Naive thymus-derived CD8-positive, alpha-beta T cell (primary cell): Measurements from ENCODE around the gene PIK3R6. TPM values are rescaled to one million over a fixed set of nuclear protein-coding genes. Genes with fewer than 3 reads are reported as not detected.
"Not testable (repeated sequence)": the region's sequence is repeated elsewhere in the genome, so short reads cannot be mapped to it uniquely, and the experiment has no call there.

ENCODE experiments used
- ATAC-seq, 2 donors: fragments of 150-1000 bp; cut with Tn5 transposase in 1 of 2; sonication (Bioruptor Pico), chemical (Tn5 transposase) in 1 of 2; 1 replicate in 1 of 2; 2 replicates in 1 of 2; pipeline ENCODE4 v1.10.0; 2021; ENCODE audit warnings: mild to moderate bottlenecking in 2 of 2, moderate library complexity in 2 of 2
- POLR2A ChIA-PET: fragments of 350-600 bp; sonication (Branson Sonifier 250); formaldehyde crosslinking; loops from one replicate; lab custom pipeline; 2021; ENCODE audit warnings: antibody characterized with exemption; lab: Charles Lee
- DNase-seq, 10 donors: peaks; one replicate each; pipeline versions ENCODE4 v3.0.0 to v3.0.0-alpha.2; 2020 to 2022
- H3K27ac Mint-ChIP-seq, 10 donors: one replicate each; pipeline ENCODE4 v1.8.0; 2020 to 2022; ENCODE audit warnings: mild to moderate bottlenecking in 10 of 10, mixed read lengths in 10 of 10, moderate library complexity in 4 of 10, inconsistent platforms in 1 of 10
- H3K27me3 Mint-ChIP-seq, 5 donors: one replicate each; pipeline ENCODE4 v1.8.0; 2021 to 2022; ENCODE audit warnings: mixed read lengths in 5 of 5
- H3K36me3 Mint-ChIP-seq, 3 donors: one replicate each; pipeline ENCODE4 v1.8.0; 2020 to 2022; ENCODE audit warnings: mixed read lengths in 3 of 3, mild to moderate bottlenecking in 2 of 3, inconsistent platforms in 1 of 3
- H3K4me1 Mint-ChIP-seq, 4 donors: one replicate each; pipeline ENCODE4 v1.8.0; 2021 to 2022; ENCODE audit warnings: mixed read lengths in 4 of 4
- H3K4me3 Mint-ChIP-seq, 10 donors: one replicate each; pipeline ENCODE4 v1.8.0; 2020 to 2022; ENCODE audit warnings: mild to moderate bottlenecking in 10 of 10, mixed read lengths in 10 of 10, moderate library complexity in 6 of 10, inconsistent platforms in 1 of 10
- H3K9me3 Mint-ChIP-seq, 9 donors: one replicate each; pipeline ENCODE4 v1.8.0; 2020 to 2022; ENCODE audit warnings: mixed read lengths in 9 of 9, mild to moderate bottlenecking in 3 of 9, inconsistent platforms in 1 of 9, moderate library complexity in 1 of 9
- polyA plus RNA-seq, 3 donors: library from polyadenylated mRNA; unstranded; fragments of 300-500 nt; fragmentation: Illumina TruSeq; gene quantifications; one replicate each; pipeline ENCODE4 v1.2.3, GENCODE V29; 2021
- total RNA-seq, 8 experiments: library from RNA in 2 of 8; stranded (reverse) in 2 of 8; gene quantifications; one replicate each; pipeline ENCODE4 v1.2.3 and lab custom pipeline; 2021 to 2026

PIK3R6 gene
- total and polyA plus RNA-seq, 5 experiments from 2014 or later = 0.42 to 0.47 (median 0.44) TPM; not detected in 2

GRCh38 chr17:8825802-8826201 is 41.7 kb downstream of the PIK3R6 start:
- Mint-ChIP-seq H3K36me3 (peaks cover 2 to 9% (median 6%) of the 10 kb centered on the region in 3 donors), H3K9me3 (peaks cover 0 to 8% (median 0%) of the 10 kb centered on the region in 9 donors), H3K27ac (peak overlapping the region in 1 of 10 donors; percentile 52), H3K27me3 (no peaks in the 10 kb centered on the region), H3K4me3 (no peak overlapping the region), H3K4me1 (peaks cover 0 to 8% (median 0%) of the 10 kb centered on the region in 4 donors)
- ATAC-seq = no peak
- no peak for DNase-seq
- POLR2A ChIA-PET = no interaction called here

- no peak for ATAC-seq
- POLR2A ChIA-PET = no interaction called here
- no peak for DNase-seq
Measured at GRCh38 chr17:8823279-8823678, 44.2 kb downstream of the PIK3R6 start.

GRCh38 chr17:8822401-8823035 is 45.0 kb downstream of the PIK3R6 start:
- DNase-seq = no peak
- H3K9me3 Mint-ChIP-seq = peaks cover 0 to 8% (median 0%) of the 10 kb centered on the region in 9 donors
- H3K36me3 Mint-ChIP-seq = peaks cover 2 to 9% (median 6%) of the 10 kb centered on the region in 3 donors
- POLR2A ChIA-PET = no interaction called here
- H3K27me3 Mint-ChIP-seq = no peaks in the 10 kb centered on the region
- peaks cover 0 to 8% (median 0%) of the 10 kb centered on the region in 4 donors for H3K4me1 Mint-ChIP-seq
- peak overlapping the region in 1 of 10 donors; percentile 83 for H3K27ac Mint-ChIP-seq
- ATAC-seq = no peak
- no peak overlapping the region for H3K4me3 Mint-ChIP-seq

More at GRCh38 chr17:8823279-8823678, 44.2 kb downstream of the PIK3R6 start:
- no peak overlapping the region for H3K27ac Mint-ChIP-seq
- H3K27me3 Mint-ChIP-seq = no peaks in the 10 kb centered on the region
- no peak overlapping the region for H3K4me3 Mint-ChIP-seq
- peaks cover 2 to 9% (median 6%) of the 10 kb centered on the region in 3 donors for H3K36me3 Mint-ChIP-seq
- H3K9me3 Mint-ChIP-seq = peaks cover 0 to 8% (median 0%) of the 10 kb centered on the region in 9 donors
- H3K4me1 Mint-ChIP-seq = peaks cover 0 to 8% (median 0%) of the 10 kb centered on the region in 4 donors

- Mint-ChIP-seq H3K36me3 (peaks cover 2 to 9% (median 6%) of the 10 kb centered on the region in 3 donors), H3K4me3 (no peak overlapping the region), H3K27me3 (no peaks in the 10 kb centered on the region), H3K27ac (no peak overlapping the region), H3K4me1 (peaks cover 0 to 5% (median 0%) of the 10 kb centered on the region in 4 donors), H3K9me3 (peaks cover 0 to 8% (median 0%) of the 10 kb centered on the region in 9 donors)
- no peak for ATAC-seq
- no peak for DNase-seq
- POLR2A ChIA-PET = no interaction called here
Measured at GRCh38 chr17:8821446-8822105, 45.9 kb downstream of the PIK3R6 start.

- POLR2A ChIA-PET = no interaction called here
- Mint-ChIP-seq H3K4me3 (no peak overlapping the region), H3K27me3 (no peaks in the 10 kb centered on the region)
Measured at GRCh38 chr17:8820311-8821010, 47.0 kb downstream of the PIK3R6 start.

GRCh38 chr17:8818654-8819330 is 48.7 kb downstream of the PIK3R6 start:
- DNase-seq (peak in 1 of 10 donors; percentile 6), ATAC-seq (no peak)
- no peak overlapping the region for H3K27ac Mint-ChIP-seq
- POLR2A ChIA-PET = no interaction called here
- peaks cover 0 to 5% (median 2%) of the 10 kb centered on the region in 3 donors for H3K36me3 Mint-ChIP-seq
- peaks cover 0 to 3% (median 0%) of the 10 kb centered on the region in 9 donors for H3K9me3 Mint-ChIP-seq
- H3K4me3 Mint-ChIP-seq = no peak overlapping the region
- peaks cover 0 to 6% (median 0%) of the 10 kb centered on the region in 4 donors for H3K4me1 Mint-ChIP-seq
- peaks cover 0 to under 1% (median 0%) of the 10 kb centered on the region in 5 donors for H3K27me3 Mint-ChIP-seq

More at GRCh38 chr17:8820311-8821010, 47.0 kb downstream of the PIK3R6 start:
- Mint-ChIP-seq H3K4me1 (peaks cover 0 to 6% (median 0%) of the 10 kb centered on the region in 4 donors), H3K36me3 (peaks cover 2 to 9% (median 6%) of the 10 kb centered on the region in 3 donors), H3K9me3 (peaks cover 0 to 8% (median 0%) of the 10 kb centered on the region in 9 donors), H3K27ac (peak overlapping the region in 1 of 10 donors; percentile 14)
- ATAC-seq (no peak), DNase-seq (no peak)

- POLR2A ChIA-PET = no interaction called here
- Mint-ChIP-seq H3K36me3 (peaks cover 2 to 10% (median 2%) of the 10 kb centered on the region in 3 donors), H3K9me3 (peaks cover 0 to 11% (median 3%) of the 10 kb centered on the region in 9 donors), H3K27me3 (peaks cover 0 to 3% (median 2%) of the 10 kb centered on the region in 5 donors), H3K4me1 (peaks cover 0 to 6% (median under 1%) of the 10 kb centered on the region in 4 donors), H3K27ac (no peak overlapping the region), H3K4me3 (no peak overlapping the region)
- DNase-seq (no peak), ATAC-seq (no peak)
Measured at GRCh38 chr17:8818047-8818446, 49.4 kb downstream of the PIK3R6 start.

GRCh38 chr17:8806926-8807550 is 60.4 kb downstream of the PIK3R6 start:
- DNase-seq (no peak), ATAC-seq (peak in 1 of 2 donors; percentile 37)
- Mint-ChIP-seq H3K4me1 (peaks cover 6 to 25% (median 9%) of the 10 kb centered on the region in 4 donors), H3K36me3 (peaks cover 8 to 42% (median 39%) of the 10 kb centered on the region in 3 donors), H3K9me3 (peaks cover 8 to 48% (median 29%) of the 10 kb centered on the region in 9 donors), H3K4me3 (peak overlapping the region in 1 of 10 donors; percentile 0), H3K27ac (peak overlapping the region in 4 of 10 donors; percentile 9 to 66 (median 64)), H3K27me3 (peaks cover 0 to 8% (median 3%) of the 10 kb centered on the region in 5 donors)
- POLR2A ChIA-PET = no interaction called here

- H3K9me3 Mint-ChIP-seq = peaks cover 2 to 42% (median 23%) of the 10 kb centered on the region in 9 donors
- H3K36me3 Mint-ChIP-seq = peaks cover 8 to 36% (median 32%) of the 10 kb centered on the region in 3 donors
- peaks cover 0 to 8% (median 0%) of the 10 kb centered on the region in 5 donors for H3K27me3 Mint-ChIP-seq
- ATAC-seq = peak in 1 of 2 donors; percentile 57
- no peak for DNase-seq
- H3K4me1 Mint-ChIP-seq = peaks cover 6 to 25% (median 9%) of the 10 kb centered on the region in 4 donors
- H3K27ac Mint-ChIP-seq = peak overlapping the region in 4 of 10 donors; percentile 9 to 66 (median 54)
- peak overlapping the region in 1 of 10 donors; percentile 0 for H3K4me3 Mint-ChIP-seq
- POLR2A ChIA-PET = no interaction called here
Measured at GRCh38 chr17:8806253-8806925, 61.1 kb downstream of the PIK3R6 start.

- DNase-seq, ATAC-seq, H3K4me3 Mint-ChIP-seq, H3K27ac Mint-ChIP-seq, POLR2A ChIA-PET, H3K27me3 Mint-ChIP-seq: not testable (repeated sequence)
- Mint-ChIP-seq H3K9me3 (peaks cover 0 to 34% (median 21%) of the 10 kb centered on the region in 9 donors), H3K4me1 (peaks cover 6 to 25% (median 9%) of the 10 kb centered on the region in 4 donors), H3K36me3 (peaks cover 8 to 32% (median 28%) of the 10 kb centered on the region in 3 donors)
Measured at GRCh38 chr17:8805396-8805795, 62.1 kb downstream of the PIK3R6 start.
